ENCODE results near the gene FBXL7. TPM values are rescaled to one million over a fixed set of nuclear protein-coding genes. Genes with fewer than 3 reads are reported as not detected.

FBXL7 gene
- total and polyA plus RNA-seq, 7 experiments from 2014 or later = not detected

- Histone ChIP-seq H3K27ac (ENCODE audit: low read depth, low read length) (no peak overlapping the region), H3K4me1 (ENCODE audit: control insufficient read depth in 2 of 2, insufficient read depth in 2 of 2, low read length in 2 of 2) (no peaks in the 10 kb centered on the region), H3K9me3 (ENCODE audit: control insufficient read depth in 2 of 3, low read length in 3 of 3) (no peaks in the 10 kb centered on the region), H3K36me3 (ENCODE audit: control insufficient read depth in 2 of 3, insufficient read depth in 3 of 3, low read length in 3 of 3) (no peaks in the 10 kb centered on the region), H3K4me3 (ENCODE audit: low read length) (no peak overlapping the region), H3K27me3 (ENCODE audit: control insufficient read depth in 2 of 2, insufficient read depth in 2 of 2, low read length in 2 of 2) (no peaks in the 10 kb centered on the region)
- ChIA-PET POLR2A (no interaction called here), CTCF (no interaction called here)
- Mint-ChIP-seq H3K36me3 (no peaks in the 10 kb centered on the region), H3K4me3 (no peak overlapping the region), H3K27me3 (no peaks in the 10 kb centered on the region), H3K4me1 (no peaks in the 10 kb centered on the region), H3K9me3 (peaks cover 0 to 8% (median 4%) of the 10 kb centered on the region in 11 donors), H3K27ac (no peak overlapping the region)
- intact Hi-C loops (cut with micrococcal nuclease) = no loop called here
- ATAC-seq (no peak), DNase-seq (no peak)
These were observed 457.1 kb downstream of the FBXL7 start for GRCh38 chr5:15957124-15957523.

GRCh38 chr5:15959370-15960164, 459.6 kb downstream of the FBXL7 start:
- Histone ChIP-seq H3K9me3 (ENCODE audit: control insufficient read depth in 2 of 3, low read length in 3 of 3) (no peaks in the 10 kb centered on the region), H3K4me1 (ENCODE audit: control insufficient read depth in 2 of 2, insufficient read depth in 2 of 2, low read length in 2 of 2) (no peaks in the 10 kb centered on the region), H3K27me3 (ENCODE audit: control insufficient read depth in 2 of 2, insufficient read depth in 2 of 2, low read length in 2 of 2) (no peaks in the 10 kb centered on the region), H3K27ac (ENCODE audit: low read depth, low read length) (no peak overlapping the region), H3K36me3 (ENCODE audit: control insufficient read depth in 2 of 3, insufficient read depth in 3 of 3, low read length in 3 of 3) (no peaks in the 10 kb centered on the region), H3K4me3 (ENCODE audit: low read length) (no peak overlapping the region)
- intact Hi-C loops (cut with micrococcal nuclease) = no loop called here
- Mint-ChIP-seq H3K4me3 (no peak overlapping the region), H3K9me3 (peaks cover 0 to 8% (median 5%) of the 10 kb centered on the region in 11 donors), H3K27ac (no peak overlapping the region), H3K27me3 (peaks cover 0 to 3% (median 0%) of the 10 kb centered on the region in 5 donors), H3K4me1 (no peaks in the 10 kb centered on the region), H3K36me3 (no peaks in the 10 kb centered on the region)
- ATAC-seq (no peak), DNase-seq (no peak)
- ChIA-PET CTCF (no interaction called here), POLR2A (no interaction called here)

GRCh38 chr5:15966066-15966640, 466.2 kb downstream of the FBXL7 start:
- DNase-seq (no peak), ATAC-seq (no peak)
- Mint-ChIP-seq H3K4me1 (no peaks in the 10 kb centered on the region), H3K36me3 (no peaks in the 10 kb centered on the region), H3K9me3 (peaks cover 0 to 12% (median 3%) of the 10 kb centered on the region in 11 donors), H3K27me3 (peaks cover 0 to 3% (median 0%) of the 10 kb centered on the region in 5 donors), H3K4me3 (no peak overlapping the region), H3K27ac (no peak overlapping the region)
- H3K4me1 ChIP-seq (ENCODE audit: control insufficient read depth in 2 of 2, insufficient read depth in 2 of 2, low read length in 2 of 2) = no peaks in the 10 kb centered on the region
- H3K4me3 ChIP-seq (ENCODE audit: low read length) = no peak overlapping the region
- no peaks in the 10 kb centered on the region for H3K36me3 ChIP-seq (ENCODE audit: control insufficient read depth in 2 of 3, insufficient read depth in 3 of 3, low read length in 3 of 3)
- CTCF ChIA-PET = no interaction called here
- H3K27ac ChIP-seq (ENCODE audit: low read depth, low read length) = no peak overlapping the region
- intact Hi-C loops (cut with micrococcal nuclease) = no loop called here
- POLR2A ChIA-PET = no interaction called here
- H3K27me3 ChIP-seq (ENCODE audit: control insufficient read depth in 2 of 2, insufficient read depth in 2 of 2, low read length in 2 of 2) = no peaks in the 10 kb centered on the region
- no peaks in the 10 kb centered on the region for H3K9me3 ChIP-seq (ENCODE audit: control insufficient read depth in 2 of 3, low read length in 3 of 3)

DNA sequence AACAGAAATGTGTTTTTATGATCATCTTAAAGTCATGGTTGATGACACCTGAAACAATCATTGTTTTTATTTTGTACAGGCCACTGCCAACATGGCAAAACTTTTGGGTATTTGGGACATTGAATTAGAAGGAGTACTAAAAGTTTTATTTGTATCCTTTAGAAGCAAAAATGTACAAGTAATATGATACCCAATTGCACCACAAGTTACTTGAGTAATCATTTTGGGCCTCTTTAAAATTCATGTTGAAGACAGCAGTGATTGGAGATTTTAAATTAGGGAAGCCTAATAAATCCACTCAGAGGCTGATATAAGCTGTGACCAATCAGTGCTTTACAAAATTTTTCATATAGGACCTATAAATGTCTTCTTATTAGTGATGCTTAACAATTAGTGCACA, 466.7 kb downstream of the FBXL7 start:
- ChIA-PET CTCF (no interaction called here), POLR2A (no interaction called here)
- Mint-ChIP-seq H3K9me3 (peaks cover 0 to 12% (median 3%) of the 10 kb centered on the region in 11 donors), H3K36me3 (no peaks in the 10 kb centered on the region), H3K27me3 (peaks cover 0 to 3% (median 0%) of the 10 kb centered on the region in 5 donors), H3K27ac (no peak overlapping the region), H3K4me1 (no peaks in the 10 kb centered on the region), H3K4me3 (no peak overlapping the region)
- no peaks in the 10 kb centered on the region for H3K27me3 ChIP-seq (ENCODE audit: control insufficient read depth in 2 of 2, insufficient read depth in 2 of 2, low read length in 2 of 2)
- no peak overlapping the region for H3K27ac ChIP-seq (ENCODE audit: low read depth, low read length)
- ATAC-seq (no peak), DNase-seq (no peak)
- H3K4me1 ChIP-seq (ENCODE audit: control insufficient read depth in 2 of 2, insufficient read depth in 2 of 2, low read length in 2 of 2) = no peaks in the 10 kb centered on the region
- H3K9me3 ChIP-seq (ENCODE audit: control insufficient read depth in 2 of 3, low read length in 3 of 3) = no peaks in the 10 kb centered on the region
- intact Hi-C loops (cut with micrococcal nuclease) = no loop called here
- H3K36me3 ChIP-seq (ENCODE audit: control insufficient read depth in 2 of 3, insufficient read depth in 3 of 3, low read length in 3 of 3) = no peaks in the 10 kb centered on the region
- no peak overlapping the region for H3K4me3 ChIP-seq (ENCODE audit: low read length)

GRCh38 chr5:15968993-15969392, 469.0 kb downstream of the FBXL7 start:
- POLR2A ChIA-PET = no interaction called here
- ATAC-seq = no peak
- no peaks in the 10 kb centered on the region for H3K4me1 Mint-ChIP-seq
- Histone ChIP-seq H3K4me3 (ENCODE audit: low read length) (no peak overlapping the region), H3K36me3 (ENCODE audit: control insufficient read depth in 2 of 3, insufficient read depth in 3 of 3, low read length in 3 of 3) (no peaks in the 10 kb centered on the region), H3K27me3 (ENCODE audit: control insufficient read depth in 2 of 2, insufficient read depth in 2 of 2, low read length in 2 of 2) (no peaks in the 10 kb centered on the region), H3K4me1 (ENCODE audit: control insufficient read depth in 2 of 2, insufficient read depth in 2 of 2, low read length in 2 of 2) (no peaks in the 10 kb centered on the region), H3K9me3 (ENCODE audit: control insufficient read depth in 2 of 3, low read length in 3 of 3) (no peaks in the 10 kb centered on the region), H3K27ac (ENCODE audit: low read depth, low read length) (no peak overlapping the region)
- no peak overlapping the region for H3K27ac Mint-ChIP-seq
- DNase-seq = no peak
- H3K4me3 Mint-ChIP-seq = no peak overlapping the region
- CTCF ChIA-PET = no interaction called here
- H3K27me3 Mint-ChIP-seq = peaks cover 0 to 10% (median 0%) of the 10 kb centered on the region in 5 donors
- H3K36me3 Mint-ChIP-seq = no peaks in the 10 kb centered on the region
- H3K9me3 Mint-ChIP-seq = peaks cover 0 to 22% (median 6%) of the 10 kb centered on the region in 11 donors
- intact Hi-C loops (cut with micrococcal nuclease) = no loop called here

DNA sequence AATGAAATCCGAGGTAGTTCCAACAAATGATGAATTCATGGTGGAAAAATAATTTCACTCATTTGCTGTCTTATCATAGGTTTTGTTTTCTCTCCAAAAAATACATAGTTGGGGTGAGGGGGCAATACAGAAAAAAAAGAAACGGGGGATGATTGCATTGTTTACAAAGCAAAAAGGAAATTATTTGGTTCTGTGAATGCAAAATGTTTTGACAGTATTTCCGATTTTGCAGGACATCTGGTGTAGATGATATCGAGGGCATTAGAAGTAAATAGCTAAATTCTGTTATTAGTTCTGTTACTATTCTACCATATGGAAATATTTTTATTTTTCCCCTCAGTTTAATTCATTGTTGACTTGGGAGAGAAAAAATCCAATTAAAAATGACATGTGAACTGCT, 477.9 kb downstream of the FBXL7 start:
- no peak for ATAC-seq
- ChIA-PET CTCF (no interaction called here), POLR2A (no interaction called here)
- Histone ChIP-seq H3K4me3 (ENCODE audit: low read length) (no peak overlapping the region), H3K4me1 (ENCODE audit: control insufficient read depth in 2 of 2, insufficient read depth in 2 of 2, low read length in 2 of 2) (no peaks in the 10 kb centered on the region), H3K36me3 (ENCODE audit: control insufficient read depth in 2 of 3, insufficient read depth in 3 of 3, low read length in 3 of 3) (no peaks in the 10 kb centered on the region), H3K9me3 (ENCODE audit: control insufficient read depth in 2 of 3, low read length in 3 of 3) (no peaks in the 10 kb centered on the region), H3K27ac (ENCODE audit: low read depth, low read length) (no peak overlapping the region), H3K27me3 (ENCODE audit: control insufficient read depth in 2 of 2, insufficient read depth in 2 of 2, low read length in 2 of 2) (no peaks in the 10 kb centered on the region)
- Mint-ChIP-seq H3K27ac (no peak overlapping the region), H3K4me3 (no peak overlapping the region), H3K9me3 (peaks cover 0 to 15% (median 8%) of the 10 kb centered on the region in 11 donors), H3K36me3 (no peaks in the 10 kb centered on the region), H3K4me1 (no peaks in the 10 kb centered on the region), H3K27me3 (peaks cover 0 to 3% (median 0%) of the 10 kb centered on the region in 5 donors)
- no peak for DNase-seq
- intact Hi-C loops (cut with micrococcal nuclease) = no loop called here

DNA sequence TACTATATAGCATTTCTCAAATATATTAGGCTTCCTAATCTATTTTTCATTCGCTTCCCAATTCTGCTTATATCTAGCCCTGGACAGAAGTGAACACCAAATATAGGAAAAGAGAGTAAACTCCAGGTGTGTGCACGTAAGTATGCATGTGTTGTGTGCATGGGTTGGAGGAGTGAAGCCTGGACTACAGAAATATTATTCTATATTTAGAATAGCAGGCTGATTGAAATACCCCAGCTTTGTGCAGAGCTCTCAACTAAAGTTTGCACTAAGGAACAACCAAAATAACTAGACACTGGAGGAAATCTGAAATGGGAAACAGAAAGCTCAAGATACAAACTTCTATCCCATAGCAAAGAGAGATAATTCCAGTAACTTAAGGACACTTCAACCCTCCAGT, 480.9 kb downstream of the FBXL7 start:
- H3K36me3 ChIP-seq (ENCODE audit: control insufficient read depth in 2 of 3, insufficient read depth in 3 of 3, low read length in 3 of 3) = no peaks in the 10 kb centered on the region
- DNase-seq = no peak
- no peak overlapping the region for H3K27ac ChIP-seq (ENCODE audit: low read depth, low read length)
- H3K4me1 Mint-ChIP-seq = no peaks in the 10 kb centered on the region
- ATAC-seq = no peak
- H3K36me3 Mint-ChIP-seq = no peaks in the 10 kb centered on the region
- H3K9me3 ChIP-seq (ENCODE audit: control insufficient read depth in 2 of 3, low read length in 3 of 3) = no peaks in the 10 kb centered on the region
- H3K4me3 Mint-ChIP-seq = no peak overlapping the region
- H3K27me3 Mint-ChIP-seq = no peaks in the 10 kb centered on the region
- H3K4me3 ChIP-seq (ENCODE audit: low read length) = no peak overlapping the region
- intact Hi-C loops (cut with micrococcal nuclease) = no loop called here
- H3K9me3 Mint-ChIP-seq = peaks cover 0 to 15% (median 4%) of the 10 kb centered on the region in 11 donors
- ChIA-PET POLR2A (no interaction called here), CTCF (interaction anchor here (0.7 kb wide), 1 partner anchor 11 kb away, joined by 4 read pairs; no protein-coding TSS in a partner anchor)
- no peak overlapping the region for H3K27ac Mint-ChIP-seq
- no peaks in the 10 kb centered on the region for H3K27me3 ChIP-seq (ENCODE audit: control insufficient read depth in 2 of 2, insufficient read depth in 2 of 2, low read length in 2 of 2)
- no peaks in the 10 kb centered on the region for H3K4me1 ChIP-seq (ENCODE audit: control insufficient read depth in 2 of 2, insufficient read depth in 2 of 2, low read length in 2 of 2)

Measured in naive thymus-derived CD4-positive, alpha-beta T cell (primary cell).